ENCODE results near the gene RHCE. TPM values are rescaled to one million over a fixed set of nuclear protein-coding genes. Genes with fewer than 3 reads are reported as not detected.

RHCE gene
- total RNA-seq, 2 experiments from 2014 or later, result 0.63 TPM; not detected in 1

DNA sequence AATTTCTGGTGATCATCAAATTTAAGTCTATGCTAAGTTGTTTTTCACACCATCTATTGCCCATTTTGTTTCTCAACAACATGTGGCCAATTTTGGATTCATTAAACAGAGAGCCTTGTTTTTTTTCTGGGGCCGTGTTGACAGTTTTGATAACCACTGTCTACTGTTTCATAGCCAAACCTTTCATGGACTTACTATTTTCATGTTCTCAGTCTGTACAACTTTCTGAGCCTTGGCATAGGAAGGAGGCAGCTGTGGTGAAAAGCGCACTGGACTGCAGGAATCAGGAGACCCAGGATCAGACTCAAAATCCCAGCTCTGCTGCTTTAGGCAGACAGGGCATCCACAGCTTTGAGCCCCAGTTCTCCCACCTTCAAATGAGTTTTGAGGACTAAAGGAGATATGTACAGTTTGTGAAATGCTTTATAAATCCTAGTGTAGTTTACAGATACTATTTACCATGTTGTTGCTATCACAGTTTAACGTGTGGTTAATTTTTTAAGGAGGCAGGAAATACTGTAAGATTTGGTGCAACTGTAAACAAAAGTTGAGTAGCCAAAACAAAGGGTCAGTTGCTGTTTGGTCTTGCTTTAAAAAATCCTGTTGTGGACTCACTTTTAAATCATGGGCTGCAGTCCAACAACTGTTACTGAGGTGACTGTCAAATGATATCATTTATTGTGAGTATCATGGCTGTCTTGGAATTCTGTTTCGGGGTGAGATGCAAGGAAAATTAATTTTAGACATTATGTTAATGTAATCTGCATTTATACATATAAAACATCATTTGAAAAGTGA lies 13.0 kb upstream of the RHCE start:
- Histone ChIP-seq H3K4me2 (ENCODE audit: low read length) (peak overlapping the region; percentile 95), H2AFZ (ENCODE audit: low read length) (no peak overlapping the region), H4K20me1 (ENCODE audit: insufficient read depth, low read length) (peaks cover 20% of the 10 kb centered on the region), H3K4me1 (ENCODE audit: insufficient read depth, low read length, poor library complexity, severe bottlenecking) (peaks cover 54% of the 10 kb centered on the region), H3K27ac (ENCODE audit: low read depth, low read length, poor library complexity, severe bottlenecking) (peak overlapping the region; percentile 26), H3K4me3 (ENCODE audit: low read depth, low read length, poor library complexity, severe bottlenecking) (peak overlapping the region; percentile 94), H3K9me2 (ENCODE audit: insufficient read depth, low read length) (no peaks in the 10 kb centered on the region), H3K79me2 (ENCODE audit: insufficient read depth, low read depth, low read length) (peaks cover 66% of the 10 kb centered on the region), H3K9me3 (ENCODE audit: low read length) (no peaks in the 10 kb centered on the region), H3K36me3 (ENCODE audit: insufficient read depth, low read length) (peaks cover 14% of the 10 kb centered on the region; the same call in 1 of the 2 replicates)
- no peak for DNase-seq (ENCODE audit: low spot score)
- ChIA-PET POLR2A (interaction anchor here (0.9 kb wide), 1 partner anchor 55 kb away, joined by 4 read pairs; no protein-coding TSS in a partner anchor), CTCF (ENCODE audit: unreplicated experiment) (no interaction called here)
- TF ChIP-seq CTCF (conservative IDR thresholded peaks at IDR 0.05; ENCODE audit: low read length) (no peak), EZH2phosphoT487 (IDR thresholded peaks at IDR 0.05; ENCODE audit: borderline replicate concordance, low read depth, low read length) (no peak)
- BruUV-seq (replicated peaks), result no TSS peak
- intact Hi-C loops (cut with micrococcal nuclease; ENCODE audit: unreplicated experiment), result loop anchor here (10.0 kb wide), 1 partner anchor 689 kb away; the partner anchor contains the start of gene CLIC4

GRCh38 chr1:25432749-25433388 lies 12.2 kb upstream of the RHCE start:
- ChIA-PET CTCF (ENCODE audit: unreplicated experiment) (no interaction called here), POLR2A (interaction anchor here (1.1 kb wide), 1 partner anchor 16 kb away, joined by 4 read pairs; no protein-coding TSS in a partner anchor)
- BruUV-seq (replicated peaks), result no TSS peak
- intact Hi-C loops (cut with micrococcal nuclease; ENCODE audit: unreplicated experiment), result loop anchor here (10.0 kb wide), 1 partner anchor 688 kb away; the partner anchor contains the start of gene CLIC4
- H3K4me3 ChIP-seq (ENCODE audit: low read depth, low read length, poor library complexity, severe bottlenecking), result peak overlapping the region; percentile 94
- TF ChIP-seq EZH2phosphoT487 (IDR thresholded peaks at IDR 0.05; ENCODE audit: borderline replicate concordance, low read depth, low read length), result no peak
- TF ChIP-seq CTCF (conservative IDR thresholded peaks at IDR 0.05; ENCODE audit: low read length), result no peak
- no peak for DNase-seq (ENCODE audit: low spot score)
- peaks cover 54% of the 10 kb centered on the region for H3K4me1 ChIP-seq (ENCODE audit: insufficient read depth, low read length, poor library complexity, severe bottlenecking)
- no peaks in the 10 kb centered on the region for H3K9me2 ChIP-seq (ENCODE audit: insufficient read depth, low read length)
- H2AFZ ChIP-seq (ENCODE audit: low read length), result no peak overlapping the region
- no peaks in the 10 kb centered on the region for H3K9me3 ChIP-seq (ENCODE audit: low read length)
- peak overlapping the region; percentile 95 for H3K4me2 ChIP-seq (ENCODE audit: low read length)
- H3K27ac ChIP-seq (ENCODE audit: low read depth, low read length, poor library complexity, severe bottlenecking), result peak overlapping the region; percentile 26
- H4K20me1 ChIP-seq (ENCODE audit: insufficient read depth, low read length), result peaks cover 20% of the 10 kb centered on the region
- peaks cover 12% of the 10 kb centered on the region; the same call in 1 of the 2 replicates for H3K36me3 ChIP-seq (ENCODE audit: insufficient read depth, low read length)
- peaks cover 62% of the 10 kb centered on the region for H3K79me2 ChIP-seq (ENCODE audit: insufficient read depth, low read depth, low read length)
